Natural killer cell (primary cell): Measurements from ENCODE around the gene ZEB1. TPM values are rescaled to one million over a fixed set of nuclear protein-coding genes. Genes with fewer than 3 reads are reported as not detected.

Source experiments
- ATAC-seq, 3 donors: fragments of 150-1000 bp in 2 of 3; fragments of 200-7000 bp in 1 of 3; cut with Tn5 transposase; 1 replicate in 1 of 3; 2 replicates in 2 of 3; pipeline ENCODE4 v1.10.0; 2021; ENCODE audit warnings: mild to moderate bottlenecking in 2 of 3, moderate library complexity in 2 of 3
- DNase-seq, 2 donors: peaks; one replicate each; pipeline versions ENCODE4 v3.0.0 to v3.0.0-alpha.2; 2013 to 2021; ENCODE audit warnings: mixed read lengths in 1 of 2
- H3K27ac ChIP-seq: one replicate; pipeline ENCODE4 v1.5.1; 2013; ENCODE audit warnings: mild to moderate bottlenecking, low read length
- H3K27me3 ChIP-seq: one replicate; pipeline ENCODE4 v1.6.1; 2013; ENCODE audit warnings: low read length; ENCODE audit not compliant: control insufficient read depth, insufficient read depth
- H3K36me3 ChIP-seq: one replicate; pipeline ENCODE4 v1.6.1; 2013; ENCODE audit warnings: low read length; ENCODE audit not compliant: control insufficient read depth, insufficient read depth
- H3K4me1 ChIP-seq: one replicate; pipeline ENCODE4 v1.6.1; 2013; ENCODE audit warnings: low read length; ENCODE audit not compliant: control insufficient read depth, insufficient read depth
- H3K4me3 ChIP-seq: one replicate; pipeline ENCODE4 v1.5.1; 2013; ENCODE audit warnings: low read length
- H3K9me3 ChIP-seq: one replicate; pipeline ENCODE4 v1.6.1; 2013; ENCODE audit warnings: low read length; ENCODE audit not compliant: control insufficient read depth, insufficient read depth
- H3K27ac Mint-ChIP-seq, 2 donors: one replicate each; pipeline ENCODE4 v1.8.0; 2022; ENCODE audit warnings: mild to moderate bottlenecking in 2 of 2, mixed read lengths in 2 of 2, moderate library complexity in 1 of 2
- H3K27me3 Mint-ChIP-seq, 2 donors: one replicate each; pipeline ENCODE4 v1.8.0; 2022; ENCODE audit warnings: low read depth in 2 of 2, mixed read lengths in 2 of 2
- H3K36me3 Mint-ChIP-seq: one replicate; pipeline ENCODE4 v1.8.0; 2022; ENCODE audit warnings: mixed read lengths
- H3K4me1 Mint-ChIP-seq, 2 donors: one replicate each; pipeline ENCODE4 v1.8.0; 2022; ENCODE audit warnings: mixed read lengths in 2 of 2
- H3K4me3 Mint-ChIP-seq: one replicate; pipeline ENCODE4 v1.8.0; 2022; ENCODE audit warnings: mild to moderate bottlenecking, moderate library complexity, mixed read lengths
- H3K9me3 Mint-ChIP-seq, 2 donors: one replicate each; pipeline ENCODE4 v1.8.0; 2022; ENCODE audit warnings: mixed read lengths in 2 of 2
- WGBS: methylation state at CpG from one replicate; pipeline ENCODE4 v1.1.7; 2013; ENCODE audit warnings: missing lambda C conversion rate; ENCODE audit not compliant: insufficient coverage; 5-methylcytosine and 5-hydroxymethylcytosine counted together
- intact Hi-C: fragments of 100-400 bp; cut with micrococcal nuclease; formaldehyde crosslinking; loops from one replicate; pipeline ENCODE4 v1.14.2; 2022
- total RNA-seq, 4 donors: library from RNA; stranded (reverse); fragments of 120-200 nt in 1 of 4; gene quantifications; one replicate each; pipeline versions ENCODE4 v1.2.3 to v1.2.4, GENCODE V29; 2013 to 2022
- TF ChIP-seq, protein P1 (sequence below): fragments of 200-600 bp; IDR thresholded peaks from one replicate; pipeline ENCODE4 v1.8.0; 2022; ENCODE audit warnings: antibody characterized with exemption

ZEB1 gene
- total RNA-seq, 3 donors from 2014 or later (not counting 1 experiment from before 2014, with no cell fraction given) = 29.3 to 30.6 (median 29.7) TPM

DNA sequence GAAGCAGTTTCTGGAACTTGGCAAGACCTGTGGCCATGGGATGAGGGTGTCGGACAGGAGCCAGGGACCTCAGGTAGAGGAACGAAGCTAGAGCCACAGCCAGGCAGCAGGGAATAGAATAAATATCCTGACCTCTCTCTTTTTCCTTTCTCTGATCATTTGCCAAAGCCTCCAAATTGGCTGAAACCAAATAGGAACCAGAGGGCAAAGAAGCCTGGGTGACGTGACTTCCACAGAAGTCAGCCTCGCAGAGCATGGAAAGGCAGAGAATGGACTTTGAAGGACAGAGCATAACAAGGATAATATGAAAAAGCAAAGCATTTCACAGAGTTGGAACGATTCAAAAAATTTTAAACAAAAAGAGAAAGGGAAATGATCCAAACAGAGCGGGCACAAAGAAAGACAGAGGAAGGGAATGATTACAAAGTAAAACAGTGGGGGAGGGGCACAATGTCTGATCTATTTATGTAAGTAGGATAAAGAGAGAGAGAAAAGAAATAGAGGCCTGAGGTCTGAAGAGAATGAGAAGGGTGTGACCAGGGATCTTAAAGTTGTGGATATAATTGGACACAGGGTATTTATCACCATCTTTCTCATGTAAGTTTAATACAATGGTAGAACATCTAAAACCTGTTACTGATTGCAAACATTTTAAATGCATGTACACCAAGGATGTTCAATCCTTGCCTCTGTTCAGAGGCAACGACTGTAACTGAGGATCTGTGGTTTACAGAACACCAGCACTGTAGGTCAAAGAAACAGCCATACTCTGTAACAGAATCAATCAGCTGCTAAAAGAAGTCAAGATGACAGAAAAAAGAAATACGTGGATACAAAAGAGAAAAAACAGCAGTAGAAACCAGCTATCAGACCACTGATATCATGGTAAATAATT is 4.5 kb upstream of the ZEB1 start:
- H3K9me3 Mint-ChIP-seq = no peaks in the 10 kb centered on the region
- Histone ChIP-seq H3K4me3 (no peak overlapping the region), H3K36me3 (no peaks in the 10 kb centered on the region), H3K27ac (no peak overlapping the region), H3K4me1 (peaks cover 5% of the 10 kb centered on the region), H3K27me3 (no peaks in the 10 kb centered on the region), H3K9me3 (no peaks in the 10 kb centered on the region)
- DNase-seq = no peak
- TF ChIP-seq, protein P1, sequence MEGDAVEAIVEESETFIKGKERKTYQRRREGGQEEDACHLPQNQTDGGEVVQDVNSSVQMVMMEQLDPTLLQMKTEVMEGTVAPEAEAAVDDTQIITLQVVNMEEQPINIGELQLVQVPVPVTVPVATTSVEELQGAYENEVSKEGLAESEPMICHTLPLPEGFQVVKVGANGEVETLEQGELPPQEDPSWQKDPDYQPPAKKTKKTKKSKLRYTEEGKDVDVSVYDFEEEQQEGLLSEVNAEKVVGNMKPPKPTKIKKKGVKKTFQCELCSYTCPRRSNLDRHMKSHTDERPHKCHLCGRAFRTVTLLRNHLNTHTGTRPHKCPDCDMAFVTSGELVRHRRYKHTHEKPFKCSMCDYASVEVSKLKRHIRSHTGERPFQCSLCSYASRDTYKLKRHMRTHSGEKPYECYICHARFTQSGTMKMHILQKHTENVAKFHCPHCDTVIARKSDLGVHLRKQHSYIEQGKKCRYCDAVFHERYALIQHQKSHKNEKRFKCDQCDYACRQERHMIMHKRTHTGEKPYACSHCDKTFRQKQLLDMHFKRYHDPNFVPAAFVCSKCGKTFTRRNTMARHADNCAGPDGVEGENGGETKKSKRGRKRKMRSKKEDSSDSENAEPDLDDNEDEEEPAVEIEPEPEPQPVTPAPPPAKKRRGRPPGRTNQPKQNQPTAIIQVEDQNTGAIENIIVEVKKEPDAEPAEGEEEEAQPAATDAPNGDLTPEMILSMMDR = no peak
- ATAC-seq = no peak
- no peaks in the 10 kb centered on the region for H3K36me3 Mint-ChIP-seq
- 91% methylated on average over 7 of the region's 8 CpGs for WGBS
- no peaks in the 10 kb centered on the region for H3K27me3 Mint-ChIP-seq
- peaks cover 6 to 16% of the 10 kb centered on the region in 2 donors for H3K4me1 Mint-ChIP-seq
- H3K4me3 Mint-ChIP-seq = no peak overlapping the region
- H3K27ac Mint-ChIP-seq = no peak overlapping the region
- intact Hi-C loops = loop anchor here (5.0 to 10.0 kb wide), 3 partner anchors 180 to 740 kb away; partner anchors contain the start of genes KIF5B and ZNF438

DNA sequence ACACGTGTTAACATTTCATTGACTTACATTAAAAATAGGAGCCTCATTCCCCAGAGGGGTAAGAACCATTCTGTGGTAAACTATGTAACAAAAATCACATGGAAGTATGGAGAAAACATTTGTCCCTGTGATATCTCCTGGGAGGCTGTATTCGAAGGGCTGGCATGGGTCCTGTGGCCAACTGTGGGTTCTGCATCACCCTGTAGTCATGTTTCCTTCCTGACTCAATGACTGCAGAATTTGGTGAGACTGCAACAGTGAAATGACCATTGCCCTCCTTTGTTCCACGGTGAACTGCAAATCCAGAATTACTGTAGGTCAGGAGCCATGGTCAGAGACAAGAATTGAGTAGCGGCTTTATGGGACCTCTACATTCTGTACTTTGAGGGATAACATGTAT is 3.6 kb upstream of the ZEB1 start:
- no peaks in the 10 kb centered on the region for H3K36me3 Mint-ChIP-seq
- TF ChIP-seq, protein P1 = no peak
- H3K4me3 Mint-ChIP-seq = no peak overlapping the region
- no peak overlapping the region for H3K27ac Mint-ChIP-seq
- no peak overlapping the region for H3K27ac ChIP-seq
- intact Hi-C loops = loop anchor here (5.0 to 10.0 kb wide), 3 partner anchors 181 to 739 kb away; partner anchors contain the start of genes KIF5B and ZNF438
- H3K4me3 ChIP-seq = no peak overlapping the region
- H3K9me3 ChIP-seq = no peaks in the 10 kb centered on the region
- H3K4me1 Mint-ChIP-seq = peaks cover 10 to 20% of the 10 kb centered on the region in 2 donors
- no peaks in the 10 kb centered on the region for H3K9me3 Mint-ChIP-seq
- no peaks in the 10 kb centered on the region for H3K27me3 Mint-ChIP-seq
- H3K27me3 ChIP-seq = no peaks in the 10 kb centered on the region
- 93% methylated on average over 3 of the region's 4 CpGs for WGBS
- peaks cover 6% of the 10 kb centered on the region for H3K4me1 ChIP-seq
- ATAC-seq (no peak), DNase-seq (no peak)
- H3K36me3 ChIP-seq = no peaks in the 10 kb centered on the region

DNA sequence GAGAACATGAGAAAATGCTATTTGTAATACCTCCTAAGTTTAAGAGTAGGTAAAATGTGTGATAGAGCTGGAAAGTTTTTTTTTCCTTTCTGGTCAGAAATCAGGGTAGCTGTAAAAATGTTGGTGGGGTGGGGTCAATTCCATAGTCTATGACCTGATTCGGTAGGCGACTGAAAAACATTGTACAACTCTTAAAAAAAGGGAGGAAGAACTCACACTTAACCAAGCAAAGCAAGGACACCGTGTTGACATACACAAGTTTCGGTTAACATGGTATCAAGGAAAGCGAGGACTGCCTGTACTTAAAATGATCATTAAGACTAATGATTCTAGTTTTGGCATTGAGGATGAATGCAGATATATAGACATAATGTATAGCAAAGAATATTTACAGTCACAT is 1.8 kb upstream of the ZEB1 start:
- Mint-ChIP-seq H3K9me3 (no peaks in the 10 kb centered on the region), H3K36me3 (no peaks in the 10 kb centered on the region), H3K27me3 (peaks cover 0 to 5% of the 10 kb centered on the region in 2 donors), H3K4me3 (peak overlapping the region; percentile 95), H3K27ac (peak overlapping the region; percentile 55 to 64), H3K4me1 (peaks cover 27 to 37% of the 10 kb centered on the region in 2 donors)
- H3K27me3 ChIP-seq = no peaks in the 10 kb centered on the region
- no peak for DNase-seq
- no peaks in the 10 kb centered on the region for H3K9me3 ChIP-seq
- intact Hi-C loops = loop anchor here (5.0 to 10.0 kb wide), 3 partner anchors 182 to 738 kb away; partner anchors contain the start of genes KIF5B and ZNF438
- WGBS = 94% methylated on average over 3 of the region's 5 CpGs
- H3K4me1 ChIP-seq = peaks cover 17% of the 10 kb centered on the region
- TF ChIP-seq, protein P1 = no peak
- ATAC-seq = no peak
- H3K4me3 ChIP-seq = no peak overlapping the region
- H3K27ac ChIP-seq = no peak overlapping the region
- no peaks in the 10 kb centered on the region for H3K36me3 ChIP-seq
